SU-DHL-6 (cell line): ENCODE results near the gene ALS2CL.

ENCODE experiments used
- H2AFZ ChIP-seq: fragments of 200-600 bp; sonication (generic); 2 replicates; pipeline ENCODE4 v1.6.1; 2014; ENCODE audit warnings: low read depth, mild to moderate bottlenecking, moderate library complexity, mixed read lengths, antibody characterized with exemption, low read length; ENCODE audit not compliant: severe bottlenecking
- H3F3A ChIP-seq: fragments of 200-600 bp; shearing (Covaris generic); 2 replicates; pipeline ENCODE4 v1.6.0; 2016; ENCODE audit warnings: antibody characterized with exemption, mild to moderate bottlenecking; ENCODE audit not compliant: insufficient read depth
- H3K27ac ChIP-seq: fragments of 200-600 bp; sonication (generic); 2 replicates; pipeline ENCODE4 v1.5.1; 2016; ENCODE audit warnings: low read depth, mild to moderate bottlenecking, low read length, moderate library complexity, mixed read lengths
- H3K27me3 ChIP-seq: fragments of 200-600 bp; sonication (generic), shearing (Covaris generic); 2 replicates; pipeline ENCODE4 v1.6.0; 2014; ENCODE audit warnings: mild to moderate bottlenecking, low read length
- H3K36me3 ChIP-seq: fragments of 200-600 bp; sonication (generic); 2 replicates; pipeline ENCODE4 v1.6.1; 2014; ENCODE audit warnings: mild to moderate bottlenecking, low read length, mixed read lengths
- H3K4me2 ChIP-seq: fragments of 300-600, 200-600 bp; shearing (Covaris generic), sonication (generic); 2 replicates; pipeline ENCODE4 v1.6.0; 2014; ENCODE audit warnings: low read length, low read depth, mild to moderate bottlenecking; ENCODE audit not compliant: poor library complexity, severe bottlenecking
- H3K4me3 ChIP-seq: fragments of 200-600 bp; sonication (generic); 2 replicates; pipeline ENCODE4 v1.5.1; 2014; ENCODE audit warnings: antibody characterized with exemption, low read length, mild to moderate bottlenecking, mixed read lengths; ENCODE audit not compliant: insufficient read depth, poor library complexity, severe bottlenecking
- H3K79me2 ChIP-seq: fragments of 200-600 bp; sonication (generic); 2 replicates; pipeline ENCODE4 v1.6.1; 2014; ENCODE audit warnings: mild to moderate bottlenecking, low read length, moderate library complexity; ENCODE audit not compliant: insufficient read depth
- H3K9ac ChIP-seq: fragments of 200-600 bp; sonication (generic); 2 replicates; pipeline ENCODE4 v1.7.0; 2014; ENCODE audit warnings: mild to moderate bottlenecking, low read length
- H3K9me2 ChIP-seq: fragments of 200-600 bp; sonication (generic); replicated peaks from 2 replicates; pipeline ENCODE4 v1.6.1; 2014; ENCODE audit warnings: low read length; ENCODE audit not compliant: insufficient read depth
- H3K9me3 ChIP-seq: fragments of 200-600 bp; sonication (generic); 2 replicates; pipeline ENCODE4 v1.6.1; 2014; ENCODE audit warnings: low read length, mixed read lengths; ENCODE audit not compliant: insufficient read depth
- H4K20me1 ChIP-seq: fragments of 200-600 bp; sonication (generic); 2 replicates; pipeline ENCODE4 v1.6.1; 2014; ENCODE audit warnings: low read depth, mild to moderate bottlenecking, antibody characterized with exemption, low read length, moderate library complexity, mixed read lengths
- CTCF ChIP-seq: fragments of 200-600 bp; sonication (generic); IDR thresholded peaks from one replicate; pipeline ENCODE4 v1.5.1; 2017; ENCODE audit warnings: antibody characterized with exemption, mild to moderate bottlenecking, low read length, moderate library complexity; ENCODE audit not compliant: insufficient read depth, poor library complexity, severe bottlenecking
- EZH2phosphoT487 ChIP-seq: fragments of 200-600 bp; sonication (generic), shearing (Covaris generic); conservative IDR thresholded peaks from 2 replicates; pipeline ENCODE4 v1.6.1; 2018; ENCODE audit warnings: mild to moderate bottlenecking, antibody characterized with exemption, low read length, moderate library complexity, mixed read lengths

The ALS2CL gene

DNA sequence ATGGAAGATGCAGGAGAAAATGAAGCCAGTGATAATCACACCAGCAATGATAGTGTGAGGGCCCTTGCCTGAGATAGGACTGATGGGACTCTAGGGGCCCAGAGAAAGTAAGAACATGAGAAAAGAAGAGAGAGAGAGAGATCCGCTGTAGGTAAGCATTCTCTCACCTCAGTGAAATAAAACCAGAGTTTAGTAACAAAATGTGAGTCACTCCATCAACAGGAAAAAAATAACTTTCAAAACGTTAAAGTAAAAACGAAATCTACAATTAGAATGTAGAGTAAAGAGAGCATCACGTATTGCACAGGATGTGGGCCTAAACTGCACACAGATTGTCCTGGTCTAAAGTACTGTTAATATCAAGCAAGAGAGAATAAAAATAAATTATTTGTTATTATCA, 30.9 kb upstream of the ALS2CL start:
- H3K79me2 ChIP-seq, result no peaks in the 10 kb centered on the region
- TF ChIP-seq EZH2phosphoT487 (no peak), CTCF (no peak)
- H3K9ac ChIP-seq, result no peak overlapping the region
- H2AFZ ChIP-seq, result no peak overlapping the region
- no peaks in the 10 kb centered on the region for H4K20me1 ChIP-seq
- no peaks in the 10 kb centered on the region for H3K9me2 ChIP-seq
- no peak overlapping the region for H3K27ac ChIP-seq
- no peaks in the 10 kb centered on the region for H3K9me3 ChIP-seq
- H3K4me3 ChIP-seq, result no peak overlapping the region
- no peaks in the 10 kb centered on the region for H3F3A ChIP-seq
- H3K27me3 ChIP-seq, result peaks cover 3% of the 10 kb centered on the region; the same call in 1 of the 2 replicates
- H3K4me2 ChIP-seq, result no peak overlapping the region
- H3K36me3 ChIP-seq, result no peaks in the 10 kb centered on the region

DNA sequence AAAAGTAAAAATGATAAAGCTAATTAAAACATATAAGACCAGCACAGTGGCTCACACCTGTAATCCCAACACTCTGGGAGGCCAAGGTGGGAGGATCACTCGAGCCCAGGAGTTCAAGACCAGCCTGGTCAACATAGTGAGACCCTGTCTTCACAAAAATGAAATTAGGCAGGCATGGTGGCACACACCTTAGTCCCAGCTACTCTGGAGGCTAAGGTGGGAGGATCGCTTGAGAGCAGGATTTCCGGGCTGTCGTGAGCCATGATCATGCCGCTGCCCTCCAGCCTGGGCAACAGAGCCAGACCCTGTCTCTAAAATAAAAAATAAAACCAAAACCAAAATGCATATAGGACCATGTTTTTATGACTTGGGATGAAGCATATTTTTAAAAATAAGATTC, 29.0 kb upstream of the ALS2CL start:
- Histone ChIP-seq H3K79me2 (no peaks in the 10 kb centered on the region), H3K36me3 (no peaks in the 10 kb centered on the region), H3K9ac (no peak overlapping the region)

DNA sequence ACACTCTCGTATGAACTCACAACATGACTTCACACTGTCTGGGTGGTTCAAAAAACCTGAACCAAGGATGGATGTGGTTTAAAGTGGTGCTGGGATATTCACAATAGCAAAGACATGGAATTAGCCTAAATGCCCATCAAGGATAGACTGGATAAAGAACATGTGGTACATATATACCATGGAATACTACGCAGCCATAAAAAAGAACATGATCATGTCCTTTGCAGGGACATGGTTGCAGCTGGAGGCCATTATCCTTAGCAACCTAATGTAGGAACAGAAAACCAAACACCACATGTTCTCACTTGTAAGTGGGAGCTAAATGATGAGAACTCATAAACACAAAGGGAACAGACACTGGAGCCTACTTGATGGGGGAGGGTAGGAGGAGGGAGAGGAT, 27.5 kb upstream of the ALS2CL start:
- Histone ChIP-seq H3K4me2 (no peak overlapping the region), H3K27ac (no peak overlapping the region)
- TF ChIP-seq CTCF (no peak), EZH2phosphoT487 (no peak)

More for the DNA sequence above, 29.0 kb upstream of the ALS2CL start:
- H3K4me2 ChIP-seq, result no peak overlapping the region
- H3K9me2 ChIP-seq, result no peaks in the 10 kb centered on the region
- no peaks in the 10 kb centered on the region for H3F3A ChIP-seq
- H3K27ac ChIP-seq, result no peak overlapping the region
- H4K20me1 ChIP-seq, result no peaks in the 10 kb centered on the region
- H2AFZ ChIP-seq, result no peak overlapping the region
- peaks cover 3% of the 10 kb centered on the region; the same call in 1 of the 2 replicates for H3K27me3 ChIP-seq
- no peaks in the 10 kb centered on the region for H3K9me3 ChIP-seq
- H3K4me3 ChIP-seq, result no peak overlapping the region
- TF ChIP-seq CTCF (no peak), EZH2phosphoT487 (no peak)

More for the DNA sequence above, 27.5 kb upstream of the ALS2CL start:
- Histone ChIP-seq H3K9me3 (no peaks in the 10 kb centered on the region), H3F3A (no peaks in the 10 kb centered on the region), H2AFZ (no peak overlapping the region), H3K27me3 (peaks cover 3% of the 10 kb centered on the region; the same call in 1 of the 2 replicates), H3K36me3 (no peaks in the 10 kb centered on the region), H3K9me2 (no peaks in the 10 kb centered on the region), H3K9ac (no peak overlapping the region), H4K20me1 (no peaks in the 10 kb centered on the region), H3K4me3 (no peak overlapping the region), H3K79me2 (no peaks in the 10 kb centered on the region)
